ENCODE results near the gene CAMK2B.

DNA sequence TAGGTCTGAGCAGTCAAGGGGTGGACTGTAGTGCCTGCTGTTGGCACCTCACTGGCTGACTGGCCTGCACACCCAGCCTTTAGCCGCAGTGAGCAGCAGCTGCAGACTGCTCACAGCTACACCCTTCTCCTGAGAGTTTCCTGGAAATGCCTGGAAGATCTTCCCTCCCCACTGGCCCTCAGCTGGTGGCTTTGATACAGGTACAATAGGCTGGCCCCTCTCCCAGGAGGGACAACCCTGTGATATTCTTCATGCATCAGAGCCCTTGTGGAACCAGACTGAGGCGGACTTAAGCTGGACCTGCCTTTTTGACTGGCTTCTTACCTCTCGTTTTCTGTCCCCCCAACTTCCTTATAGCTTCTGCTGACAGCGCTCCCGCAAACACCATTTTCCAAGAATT lies 142.6 kb downstream of the CAMK2B start:
- no peak for TF ChIP-seq CTCF (IDR thresholded peaks at IDR 0.05 in 2 of 3, conservative IDR thresholded peaks at IDR 0.05 in 1 of 3; ENCODE audit: borderline replicate concordance in 1 of 3, insufficient read depth in 1 of 3, low read depth in 2 of 3, low read length in 2 of 3)
- no peak for TF ChIP-seq EZH2 (IDR thresholded peaks at IDR 0.05)
- TF ChIP-seq POLR2AphosphoS5 (IDR thresholded peaks at IDR 0.05; ENCODE audit: low read depth, low read length): no peak
- no peak for TF ChIP-seq TCF7L2 (IDR thresholded peaks at IDR 0.05; ENCODE audit: borderline replicate concordance, extremely low read depth, insufficient read depth, insufficient read length)
